Peyer's patch (tissue), 4 donors: Measurements from ENCODE around the gene ATP13A2.
A peak's percentile ranks its signal among the peaks of the same experiment; 100 is the strongest.

Experiments used
- CTCF ChIP-seq, 6 experiments: fragments of 450-650 bp in 4 of 6; fragments of 200-600 bp in 2 of 6; sonication (generic) in 1 of 6; IDR thresholded peaks; one replicate each; pipeline ENCODE4 v1.5.1; 2017 to 2019; ENCODE audit warnings: antibody characterized with exemption in 6 of 6, mild to moderate bottlenecking in 3 of 6, moderate library complexity in 1 of 6
- POLR2A ChIP-seq, 2 donors: fragments of 450-650 bp; IDR thresholded peaks; one replicate each; pipeline ENCODE4 v1.5.1; 2017; ENCODE audit warnings: antibody characterized with exemption in 2 of 2, mild to moderate bottlenecking in 2 of 2, moderate library complexity in 2 of 2

- TF ChIP-seq CTCF (IDR thresholded peaks at IDR 0.05) (peak; percentile 53 to 77 (median 74)), POLR2A (IDR thresholded peaks at IDR 0.05) (no peak)
These were observed 34.1 kb upstream of the ATP13A2 start for GRCh38 chr1:17045634-17046333.
